PC-3 (cell line): ENCODE measurements around the gene TMEM178B.

Experiments
- CTCF ChIP-seq: fragments of 300-600 bp; sonication (generic); conservative IDR thresholded peaks from 2 replicates; pipeline ENCODE4 v1.5.1; 2017; ENCODE audit warnings: antibody characterized with exemption, low read depth, mild to moderate bottlenecking, low read length
- EZH2 ChIP-seq: fragments of 300-600 bp; sonication (generic); IDR thresholded peaks from one replicate; pipeline ENCODE4 v1.6.1; 2017; ENCODE audit warnings: antibody characterized with exemption, mild to moderate bottlenecking, low read length; ENCODE audit not compliant: unreplicated experiment
- EZH2phosphoT487 ChIP-seq: fragments of 300-600 bp; sonication (generic); IDR thresholded peaks from 2 replicates; pipeline ENCODE4 v1.6.1; 2018; ENCODE audit warnings: mild to moderate bottlenecking, antibody characterized with exemption, low read length, borderline replicate concordance

- TF ChIP-seq CTCF = no peak
- TF ChIP-seq EZH2 = no peak
- TF ChIP-seq EZH2phosphoT487 = no peak
Measured at GRCh38 chr7:141356161-141356560, 282.3 kb downstream of the TMEM178B start.
